GM12878 (cell line): ENCODE data around the gene TTC5. TPM values are rescaled to one million over a fixed set of nuclear protein-coding genes. Genes with fewer than 3 reads are reported as not detected.

Experiments
- CHD4 ChIP-seq: fragments of 200-600 bp; sonication (generic); IDR thresholded peaks from 2 replicates; pipeline ENCODE4 v1.6.1; 2016; ENCODE audit warnings: mild to moderate bottlenecking
- CREB1 ChIP-seq: IDR thresholded peaks from 2 replicates; pipeline ENCODE4 v1.6.1; 2012; ENCODE audit warnings: low read depth, mild to moderate bottlenecking, inconsistent platforms
- CREM ChIP-seq: IDR thresholded peaks from 2 replicates; pipeline ENCODE4 v1.6.1; 2014; ENCODE audit warnings: antibody characterized with exemption, low read depth
- CTCF ChIP-seq, 3 experiments: IDR thresholded peaks in 2 of 3; conservative IDR thresholded peaks in 1 of 3; 2 replicates each; pipeline ENCODE4 v1.5.1; 2011; ENCODE audit warnings: low read depth in 3 of 3, low read length in 3 of 3, mild to moderate bottlenecking in 3 of 3, control low read depth in 2 of 3, moderate library complexity in 2 of 3, inconsistent platforms in 1 of 3, mixed read lengths in 1 of 3; ENCODE audit not compliant: control insufficient read depth in 2 of 3, insufficient read depth in 1 of 3; ENCODE audit errors: extremely low read depth in 1 of 3
- DPF2 ChIP-seq: fragments of 450-650 bp; IDR thresholded peaks from 2 replicates; pipeline ENCODE4 v1.6.1; 2017; ENCODE audit warnings: mild to moderate bottlenecking
- EP300 ChIP-seq, 2 experiments: fragments of 150-350 bp in 1 of 2; IDR thresholded peaks; 2 replicates each; pipeline ENCODE4 v1.6.1; 2011 to 2012; ENCODE audit warnings: low read depth in 2 of 2, low read length in 2 of 2, borderline replicate concordance in 1 of 2, improper control_type of control experiment in 1 of 2, inconsistent platforms in 1 of 2; ENCODE audit not compliant: control insufficient read depth in 1 of 2
- ETV6 ChIP-seq, 2 experiments: fragments of 450-650 bp in 1 of 2; IDR thresholded peaks in 1 of 2; conservative IDR thresholded peaks in 1 of 2; 2 replicates each; pipeline ENCODE4 v1.6.1; 2014; ENCODE audit warnings: antibody characterized with exemption in 1 of 2, borderline replicate concordance in 1 of 2, low read depth in 1 of 2, mild to moderate bottlenecking in 1 of 2, moderate library complexity in 1 of 2
- FOXK2 ChIP-seq: fragments of 450-650 bp; IDR thresholded peaks from 2 replicates; pipeline ENCODE4 v1.6.1; 2017; ENCODE audit warnings: mild to moderate bottlenecking, moderate library complexity
- GABPA ChIP-seq: IDR thresholded peaks from 2 replicates; pipeline ENCODE4 v1.6.1; 2014; ENCODE audit warnings: antibody characterized with exemption, low read depth, mild to moderate bottlenecking, inconsistent platforms
- HCFC1 ChIP-seq: fragments of 150-350 bp; IDR thresholded peaks from 2 replicates; pipeline ENCODE4 v1.6.1; 2014; ENCODE audit warnings: low read length
- JUND ChIP-seq: IDR thresholded peaks from 2 replicates; pipeline ENCODE4 v1.6.1; 2012; ENCODE audit warnings: low read depth, mild to moderate bottlenecking, low read length, improper control_type of control experiment, moderate library complexity
- KAT2A ChIP-seq: conservative IDR thresholded peaks from 2 replicates; pipeline ENCODE4 v1.6.1; 2011; ENCODE audit warnings: low read depth, low read length; ENCODE audit not compliant: control insufficient read depth
- MEF2B ChIP-seq: fragments of 450-650 bp; IDR thresholded peaks from 2 replicates; pipeline ENCODE4 v1.6.1; 2018; ENCODE audit warnings: mild to moderate bottlenecking, moderate library complexity; ENCODE audit not compliant: partially characterized antibody, poor library complexity, severe bottlenecking
- MTA2 ChIP-seq: fragments of 450-650 bp; IDR thresholded peaks from 2 replicates; pipeline ENCODE4 v1.6.1; 2016; ENCODE audit warnings: low read depth, mild to moderate bottlenecking, moderate library complexity
- MXI1 ChIP-seq: fragments of 150-350 bp; IDR thresholded peaks from 2 replicates; pipeline ENCODE4 v1.6.1; 2011; ENCODE audit warnings: low read depth, mild to moderate bottlenecking, inconsistent platforms, low read length, improper control_type of control experiment
- MYC ChIP-seq: IDR thresholded peaks from 2 replicates; pipeline ENCODE4 v1.6.1; 2011; ENCODE audit warnings: mild to moderate bottlenecking, low read length, moderate library complexity, inconsistent platforms; ENCODE audit not compliant: insufficient read depth, insufficient replicate concordance, insufficient read length, severe bottlenecking
- NR2C1 ChIP-seq: fragments of 450-650 bp; IDR thresholded peaks from 2 replicates; pipeline ENCODE4 v1.6.1; 2017; ENCODE audit warnings: antibody characterized with exemption, mild to moderate bottlenecking, moderate library complexity
- NRF1 ChIP-seq: conservative IDR thresholded peaks from 2 replicates; pipeline ENCODE4 v1.6.1; 2011; ENCODE audit warnings: mild to moderate bottlenecking, low read depth, low read length, improper control_type of control experiment
- PAX8 ChIP-seq: fragments of 450-650 bp; IDR thresholded peaks from 2 replicates; pipeline ENCODE4 v1.6.1; 2017; ENCODE audit warnings: mild to moderate bottlenecking, moderate library complexity
- RAD51 ChIP-seq: fragments of 450-650 bp; IDR thresholded peaks from 2 replicates; pipeline ENCODE4 v1.6.1; 2016; ENCODE audit warnings: moderate library complexity, mild to moderate bottlenecking, inconsistent platforms
- RELA ChIP-seq: fragments of 450-650 bp; IDR thresholded peaks from 2 replicates; pipeline ENCODE4 v1.8.0; 2014; ENCODE audit warnings: borderline replicate concordance; ENCODE audit not compliant: partially characterized antibody
- REST ChIP-seq: IDR thresholded peaks from 2 replicates; pipeline ENCODE4 v1.6.1; 2012; ENCODE audit warnings: mild to moderate bottlenecking, low read depth, low read length
- STAT3 ChIP-seq: IDR thresholded peaks from 2 replicates; pipeline ENCODE4 v1.6.1; 2011; ENCODE audit warnings: low read depth, low read length, improper control_type of control experiment
- WRNIP1 ChIP-seq: IDR thresholded peaks from 2 replicates; pipeline ENCODE4 v1.6.1; 2011; ENCODE audit warnings: low read depth, low read length, improper control_type of control experiment, borderline replicate concordance
- ZNF622 ChIP-seq: fragments of 450-650 bp; IDR thresholded peaks from 2 replicates; pipeline ENCODE4 v1.6.1; 2017; ENCODE audit warnings: mild to moderate bottlenecking, inconsistent platforms
- ZSCAN29 ChIP-seq: fragments of 450-650 bp; IDR thresholded peaks from 2 replicates; pipeline ENCODE4 v1.6.1; 2017; ENCODE audit warnings: mild to moderate bottlenecking, moderate library complexity
- ZZZ3 ChIP-seq: IDR thresholded peaks from 2 replicates; pipeline ENCODE4 v1.6.1; 2011; ENCODE audit warnings: low read depth; ENCODE audit not compliant: control insufficient read depth, insufficient read length
- polyA plus RNA-seq, 11 experiments: library from polyadenylated mRNA; depleted of rRNA in 4 of 11; unstranded in 6 of 11; stranded (reverse) in 5 of 11; fragments of >200 nt; fragmentation: Nextera tagmentation in 4 of 11; fragmentation: Illumina TruSeq in 1 of 11; extraction: Ambion mirVana in 4 of 11; extraction: Trizol in 1 of 11; gene quantifications; 1 replicate in 1 of 11; 2 replicates in 10 of 11; pipeline versions ENCODE4 v1.2.1 to v1.2.3, GENCODE V29; 2011 to 2016; ENCODE audit warnings: inconsistent platforms in 2 of 11, missing spikeins in 2 of 11, low read depth in 1 of 11
- total RNA-seq, 4 experiments: library from RNA; depleted of rRNA in 3 of 4; stranded (reverse); fragments of >200 nt in 3 of 4; fragmentation: Illumina TruSeq in 1 of 4; extraction: Trizol in 1 of 4; gene quantifications; 2 replicates each; pipeline versions ENCODE4 v1.2.1 to v1.2.3, GENCODE V29; 2013 to 2021

The TTC5 gene
- total and polyA plus RNA-seq, 10 of the 15 experiments (the other 5 are each of a cell fraction or from before 2014, with no cell fraction given) = 6.9 to 21.6 (median 13.5) TPM

GRCh38 chr14:20332788-20333493 lies 27.2 kb upstream of the TTC5 start, which contains the start of gene CCNB1IP1 (continued):
- no peak for TF ChIP-seq MYC
- no peak for TF ChIP-seq ZZZ3
- TF ChIP-seq GABPA = peak; percentile 63; the same call in 1 of the 2 replicates
- TF ChIP-seq CTCF (IDR thresholded peaks at IDR 0.05 in 2 of 3, conservative IDR thresholded peaks at IDR 0.05 in 1 of 3; ENCODE audit: control insufficient read depth in 2 of 3, extremely low read depth in 1 of 3, insufficient read depth in 1 of 3, low read depth in 3 of 3, low read length in 3 of 3) = no peak
- TF ChIP-seq STAT3 = peak; percentile 69; the same call in 1 of the 2 replicates
- TF ChIP-seq REST = no peak
- no peak for TF ChIP-seq KAT2A
- no peak for TF ChIP-seq NR2C1
- TF ChIP-seq PAX8 = no peak
- no peak for TF ChIP-seq ZSCAN29
- TF ChIP-seq CREM = peak; percentile 66; the same call in 1 of the 2 replicates
- peak; percentile 89 for TF ChIP-seq MEF2B
- TF ChIP-seq WRNIP1 = no peak
- no peak for TF ChIP-seq NRF1
- TF ChIP-seq DPF2 = no peak
- TF ChIP-seq CREB1 = peak; percentile 82
- TF ChIP-seq JUND = peak; percentile 60; the same call in 1 of the 2 replicates
- no peak for TF ChIP-seq RELA
- no peak for TF ChIP-seq HCFC1
- TF ChIP-seq ZNF622 = no peak
- TF ChIP-seq ETV6 (conservative IDR thresholded peaks at IDR 0.05 in 1 of 2, IDR thresholded peaks at IDR 0.05 in 1 of 2; ENCODE audit: borderline replicate concordance in 1 of 2, low read depth in 1 of 2) = no peak
- peak; percentile 88 for TF ChIP-seq MXI1
- no peak; a peak in 1 of 4 replicates for TF ChIP-seq EP300 (IDR thresholded peaks at IDR 0.05; ENCODE audit: borderline replicate concordance in 1 of 2, control insufficient read depth in 1 of 2, low read depth in 2 of 2, low read length in 2 of 2)
- TF ChIP-seq CHD4 = no peak
- TF ChIP-seq MTA2 = peak; percentile 39; the same call in 1 of the 2 replicates
- no peak for TF ChIP-seq FOXK2
- TF ChIP-seq RAD51 = no peak
